ENCODE results near the gene NISCH.

Gene NISCH

GRCh38 chr3:52436500-52437149 lies 18.8 kb upstream of the NISCH start:
- no peak for DNase-seq

DNA sequence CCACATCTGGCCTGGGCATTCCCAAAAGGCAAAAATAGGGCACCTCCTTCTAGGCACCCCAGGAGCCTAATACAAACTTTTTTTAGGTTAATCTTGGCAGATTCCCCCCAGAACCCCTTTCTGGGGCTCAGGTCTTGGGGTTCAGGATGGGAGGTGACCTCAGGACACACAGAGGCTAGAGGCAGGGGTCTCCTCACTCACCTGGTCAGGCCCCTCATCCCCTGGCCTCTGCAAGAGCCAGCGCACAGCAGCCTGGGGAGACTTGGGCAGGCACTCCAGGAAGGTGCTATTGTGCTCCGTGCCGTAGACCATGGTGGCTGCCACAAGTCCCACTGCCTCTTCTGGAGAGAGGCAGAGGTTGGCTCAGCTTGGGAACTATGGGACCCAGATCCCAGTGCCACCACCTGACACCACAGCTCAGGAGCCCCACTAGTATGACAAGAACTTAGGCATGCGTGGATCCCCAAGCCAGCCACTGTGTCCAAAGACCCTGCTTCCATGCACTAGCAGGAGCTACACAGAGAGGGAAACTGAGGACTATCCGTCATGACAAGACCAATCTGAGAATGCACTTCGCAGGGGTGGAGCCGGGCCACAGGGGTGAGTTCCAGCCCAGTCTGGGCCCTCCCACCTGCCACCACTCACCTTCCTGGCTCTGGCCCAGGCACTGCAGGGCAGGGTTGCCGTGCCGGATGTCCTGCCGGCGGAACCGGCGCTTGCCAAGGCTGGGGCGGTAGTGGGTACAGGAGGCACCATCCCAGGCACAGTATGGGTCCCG lies 17.9 kb upstream of the NISCH start:
- no peak for DNase-seq

DNA sequence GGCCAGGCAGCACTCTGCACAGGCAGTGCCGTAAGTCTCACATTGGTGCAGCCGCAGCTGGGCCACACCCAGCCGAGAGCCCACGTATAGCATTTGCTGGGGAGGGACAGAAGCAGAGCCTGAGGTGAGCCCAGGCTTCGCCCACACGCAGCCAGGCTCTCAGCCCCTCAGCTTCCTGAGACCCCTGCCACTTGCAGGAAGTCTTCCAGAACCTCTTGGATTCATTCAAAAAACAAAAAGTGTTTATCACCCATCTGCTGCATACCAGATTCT lies 17.4 kb upstream of the NISCH start:
- DNase-seq: no peak

- no peak for DNase-seq
Measured at GRCh38 chr3:52438579-52439425, 16.6 kb upstream of the NISCH start.

DNA sequence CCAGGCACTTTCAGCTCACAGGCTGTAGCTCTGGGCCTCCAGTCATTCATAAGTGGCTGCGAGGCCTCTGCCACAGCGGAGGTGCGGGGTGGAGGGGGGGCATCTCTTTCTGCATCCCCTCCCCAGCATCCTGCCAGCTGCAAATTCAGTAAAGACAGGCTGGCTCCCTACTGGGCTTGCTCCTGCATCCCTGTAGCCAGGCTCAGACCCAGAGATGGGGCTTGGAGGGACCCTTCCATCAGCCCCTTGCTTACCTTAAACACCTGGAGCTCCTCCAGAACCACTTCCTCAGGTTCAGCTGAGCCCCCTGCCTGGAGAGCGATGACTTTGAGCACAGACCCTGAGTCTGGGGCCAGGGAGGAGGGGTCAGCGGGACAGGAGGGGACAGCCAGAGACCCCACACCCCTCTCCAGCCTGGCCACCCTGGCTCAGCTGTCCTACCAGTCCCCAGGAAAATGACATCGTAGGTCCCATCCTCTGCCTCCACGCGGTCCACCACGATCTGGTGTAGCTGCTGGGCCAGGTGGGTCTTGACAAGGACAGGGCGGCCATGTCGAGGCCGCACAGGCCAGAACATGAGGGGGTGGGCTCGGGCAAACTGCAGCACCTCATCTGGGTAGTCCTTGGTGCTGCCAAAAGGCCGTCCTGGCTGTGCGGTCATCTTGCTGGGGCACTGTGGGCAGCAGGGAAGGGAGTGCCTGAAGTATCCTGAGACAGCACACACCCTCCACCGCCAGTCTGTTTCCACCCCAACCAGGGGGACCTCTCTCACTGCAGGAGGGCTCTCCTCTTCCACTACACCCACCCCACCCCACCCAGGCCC lies 15.8 kb upstream of the NISCH start:
- no peak for DNase-seq

- DNase-seq: no peak
Measured at GRCh38 chr3:52440249-52440551, 15.2 kb upstream of the NISCH start.

GRCh38 chr3:52440671-52441070 lies 14.7 kb upstream of the NISCH start:
- no peak for DNase-seq

DNA sequence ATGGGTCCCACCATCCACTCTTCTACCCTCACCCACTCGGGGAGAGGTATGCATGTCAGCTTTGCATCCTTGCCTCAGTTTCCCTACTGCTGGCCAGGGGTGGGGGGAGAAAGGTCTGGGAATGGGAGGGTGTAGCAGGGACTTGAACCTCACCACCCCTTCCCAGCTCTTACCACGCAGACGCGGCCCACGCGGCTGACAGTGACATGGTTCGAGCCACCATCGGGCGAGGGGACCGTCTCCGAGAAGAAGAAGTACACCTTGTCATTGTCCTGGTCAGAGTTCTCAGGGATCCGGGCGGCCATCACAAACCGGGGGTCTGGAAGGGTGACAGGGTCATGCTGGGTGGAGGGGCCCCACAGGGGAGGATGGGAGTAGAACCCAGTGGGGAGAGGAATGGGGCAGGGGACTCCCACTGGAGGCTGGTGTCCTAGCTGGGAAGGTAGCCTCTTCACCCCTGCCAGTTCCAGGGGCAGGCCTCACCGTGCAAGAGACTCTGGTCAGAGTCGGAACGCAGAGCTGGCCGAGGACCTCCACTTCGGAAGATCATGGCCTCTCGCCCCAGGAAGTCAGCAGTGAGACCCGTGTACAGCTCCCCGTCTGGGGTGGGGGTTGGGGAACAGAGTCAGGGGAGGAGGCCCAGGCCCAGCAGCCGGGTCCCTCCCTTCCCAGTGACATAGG lies 14.2 kb upstream of the NISCH start:
- DNase-seq: no peak

DNA sequence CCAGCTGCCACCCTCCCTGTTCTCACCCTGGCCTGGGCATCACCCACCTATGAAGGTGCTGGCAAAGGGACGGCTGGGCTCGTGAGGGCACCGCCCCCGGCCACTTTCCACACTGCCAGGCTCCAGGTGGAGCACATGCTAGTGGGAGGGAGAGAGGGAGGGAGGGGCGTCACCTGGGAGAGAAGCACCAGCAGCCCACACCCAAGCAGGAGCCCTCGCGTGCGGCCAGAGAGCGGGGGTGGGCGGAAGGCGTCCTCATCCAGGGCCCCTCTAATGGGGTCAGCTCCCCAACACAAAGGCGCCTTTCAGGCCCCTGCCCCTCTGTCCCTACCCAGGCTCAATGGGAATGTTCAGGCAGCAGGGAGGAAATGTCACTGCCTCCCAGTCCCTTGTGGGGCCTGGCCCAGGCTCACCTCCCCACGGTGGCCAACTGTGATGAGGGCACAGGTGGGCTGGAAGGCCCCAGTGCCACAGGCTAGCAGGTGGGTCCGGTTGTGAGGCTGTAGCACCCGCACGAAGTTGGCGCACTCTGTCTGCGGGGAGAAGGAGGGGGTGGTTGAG lies 13.6 kb upstream of the NISCH start:
- no peak for DNase-seq

DNA sequence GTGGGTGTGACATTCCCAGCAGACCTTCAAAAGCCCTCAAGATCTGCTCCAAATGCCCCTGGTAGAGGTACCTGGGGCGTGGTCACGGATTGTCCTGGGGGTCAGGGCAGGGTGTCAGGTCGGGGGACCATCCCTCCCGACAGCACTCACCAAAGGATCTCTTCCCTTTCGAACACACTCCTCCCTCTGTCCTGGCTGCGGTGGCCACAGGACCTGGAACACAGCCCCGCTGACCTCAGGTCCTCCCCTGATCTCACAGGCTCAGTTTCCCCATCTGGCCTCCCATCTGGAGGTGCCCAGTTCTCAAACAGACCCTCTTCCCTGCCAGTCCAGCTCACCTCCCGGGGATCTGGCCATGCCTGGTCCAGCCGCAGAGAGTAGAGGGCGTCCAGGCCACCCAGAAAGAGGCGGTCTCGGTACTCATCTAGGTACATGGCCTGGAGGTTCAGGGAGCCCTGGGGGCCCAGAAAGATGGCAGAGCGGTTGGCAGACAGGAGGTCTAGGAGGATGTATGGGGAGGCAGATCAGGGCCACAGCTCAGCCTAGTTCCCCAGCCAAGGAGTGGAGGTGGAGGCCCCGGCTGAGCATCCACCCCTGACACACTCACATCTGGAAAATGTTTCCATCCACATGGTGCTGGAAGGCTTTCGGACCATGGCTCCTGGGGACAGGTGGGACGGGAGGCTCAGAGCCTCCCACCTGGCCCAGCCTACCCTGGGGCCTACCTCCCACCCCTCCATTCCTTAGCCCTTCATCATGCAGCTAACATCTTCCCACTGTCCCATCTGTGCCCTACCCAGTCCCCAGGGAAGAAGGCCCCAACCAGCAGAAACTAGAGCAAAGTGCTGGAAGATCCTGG lies 12.8 kb upstream of the NISCH start:
- no peak for DNase-seq

DNA sequence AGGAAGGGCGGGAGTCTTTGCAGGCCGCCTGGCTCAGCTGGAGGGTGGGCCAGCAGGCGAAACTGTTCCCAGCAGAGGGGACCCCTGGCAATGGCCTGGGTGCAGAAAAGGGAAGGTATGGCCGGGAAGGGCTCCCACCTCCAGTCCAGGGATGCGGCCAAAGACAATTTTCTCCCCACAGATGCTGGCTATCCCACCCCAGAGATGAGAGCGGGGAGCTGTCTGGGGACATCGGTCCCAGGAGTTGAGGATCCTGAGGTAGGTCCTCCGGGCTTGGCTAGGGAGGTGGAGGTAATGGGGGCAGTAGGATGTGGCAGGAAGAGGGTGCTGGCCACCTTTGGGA lies 12.2 kb upstream of the NISCH start:
- no peak for DNase-seq

DNA sequence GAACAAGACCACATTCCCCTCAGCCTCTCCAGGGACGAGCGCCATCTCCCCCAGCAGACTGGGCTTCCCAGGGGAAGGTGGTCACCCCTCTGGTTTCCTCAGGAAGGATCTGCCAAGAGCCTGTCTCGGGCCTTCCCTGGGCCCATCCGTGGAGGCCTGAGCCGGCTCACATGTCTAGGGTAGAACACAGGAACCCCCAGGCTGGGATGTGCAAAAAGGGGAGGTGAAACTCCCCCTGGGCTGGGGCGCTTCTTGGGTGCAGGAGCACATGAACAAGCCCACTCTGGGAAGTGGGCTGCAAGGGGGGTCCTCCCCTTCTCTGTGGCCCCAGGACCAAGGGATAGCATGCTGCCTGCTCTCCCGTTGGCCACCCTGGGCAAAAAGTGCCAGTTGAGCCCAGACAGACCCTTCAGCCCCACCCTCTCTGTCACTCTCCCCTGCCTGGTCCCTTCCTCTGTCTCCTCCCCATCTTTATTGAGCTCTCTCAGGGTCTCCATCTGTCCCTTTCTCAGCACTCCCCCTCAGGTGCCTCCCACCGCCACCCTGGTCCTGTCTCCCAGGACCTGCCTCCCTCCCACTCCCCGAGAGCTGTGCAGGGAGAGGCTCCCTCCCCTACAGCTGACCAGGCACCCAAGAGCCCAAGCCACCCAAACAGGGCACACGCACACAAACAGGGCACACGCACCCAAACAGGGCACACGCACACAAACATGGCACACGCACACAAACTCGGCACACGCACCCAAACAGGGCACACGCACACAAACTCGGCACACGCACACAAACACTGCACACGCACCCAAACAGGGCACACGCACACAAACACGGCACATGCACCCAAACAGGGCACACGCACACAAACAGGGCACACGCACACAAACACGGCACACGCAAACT lies 11.4 kb upstream of the NISCH start:
- no peak for DNase-seq

DNA sequence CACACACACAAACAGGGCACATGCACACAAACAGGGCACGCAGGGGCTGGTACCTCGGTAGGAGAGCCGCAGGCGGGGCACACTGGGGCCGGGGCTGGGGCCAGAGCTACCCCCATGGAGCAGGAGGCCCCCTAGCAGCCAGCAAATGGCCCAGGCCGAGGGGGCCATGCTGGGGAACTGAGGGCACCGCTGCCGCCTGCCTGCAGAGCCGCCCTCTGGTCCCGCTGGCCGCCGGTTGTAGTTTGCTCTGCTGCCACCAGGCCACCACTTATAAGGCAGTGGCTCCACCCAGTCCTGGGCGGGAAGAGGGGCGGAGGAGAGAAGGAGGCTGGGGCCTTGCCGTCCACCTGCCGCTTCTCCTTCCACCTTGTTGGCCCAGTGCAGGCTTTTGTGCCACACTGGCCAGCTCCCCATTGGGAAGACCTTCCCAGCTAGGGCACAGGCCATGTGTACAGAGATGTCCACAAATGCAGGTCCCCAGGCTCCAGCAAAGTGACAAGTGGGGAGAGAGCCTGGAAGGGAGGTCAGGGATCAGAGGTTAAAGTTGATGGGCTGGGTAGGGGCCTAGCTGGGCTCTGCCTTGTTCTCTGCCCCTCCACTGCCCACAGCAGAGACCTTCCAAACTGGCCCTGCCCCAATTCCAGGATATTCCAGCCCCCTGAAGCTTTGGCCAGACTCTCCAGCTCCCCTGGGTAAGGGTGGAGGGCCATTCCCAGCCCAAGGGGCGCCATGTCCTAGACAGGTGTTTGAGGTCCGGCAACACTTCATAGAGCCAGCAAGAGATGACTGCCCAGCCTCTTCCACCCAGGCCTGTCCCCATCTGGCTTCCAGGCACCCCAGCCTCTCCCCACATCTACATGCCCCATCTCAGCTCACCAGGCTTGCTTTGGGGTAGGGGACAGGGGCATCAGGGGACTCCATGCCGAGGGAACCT lies 10.3 kb upstream of the NISCH start, which contains the start of gene SEMA3G:
SEMA3G (minus strand) TSS at position 244 of the 934 bp plus-strand sequence; CDS start at position 168, 76 bp downstream.
- no peak for DNase-seq

DNA sequence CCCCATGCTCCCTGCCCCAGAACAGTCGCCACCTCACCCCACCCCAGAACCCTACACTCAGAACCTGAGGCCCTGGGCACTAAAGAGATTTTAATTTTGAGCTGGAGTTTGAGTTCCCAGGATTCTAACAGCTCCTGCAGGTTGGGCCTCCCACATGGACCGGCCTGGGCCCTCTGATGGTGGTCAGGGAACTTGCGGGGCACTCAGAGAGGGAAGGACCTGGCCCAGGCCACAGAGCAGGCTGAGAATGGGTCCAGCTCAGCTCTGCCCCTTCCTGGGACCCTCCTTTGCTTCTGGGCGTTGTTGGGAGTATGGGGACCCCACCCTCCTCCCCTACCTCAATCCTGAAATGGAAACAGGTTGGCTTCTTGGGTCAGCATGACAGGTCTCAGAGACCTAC lies 9.4 kb upstream of the NISCH start:
- no peak for DNase-seq

- no peak for DNase-seq
Measured at GRCh38 chr3:52446631-52447511, 8.5 kb upstream of the NISCH start.

DNA sequence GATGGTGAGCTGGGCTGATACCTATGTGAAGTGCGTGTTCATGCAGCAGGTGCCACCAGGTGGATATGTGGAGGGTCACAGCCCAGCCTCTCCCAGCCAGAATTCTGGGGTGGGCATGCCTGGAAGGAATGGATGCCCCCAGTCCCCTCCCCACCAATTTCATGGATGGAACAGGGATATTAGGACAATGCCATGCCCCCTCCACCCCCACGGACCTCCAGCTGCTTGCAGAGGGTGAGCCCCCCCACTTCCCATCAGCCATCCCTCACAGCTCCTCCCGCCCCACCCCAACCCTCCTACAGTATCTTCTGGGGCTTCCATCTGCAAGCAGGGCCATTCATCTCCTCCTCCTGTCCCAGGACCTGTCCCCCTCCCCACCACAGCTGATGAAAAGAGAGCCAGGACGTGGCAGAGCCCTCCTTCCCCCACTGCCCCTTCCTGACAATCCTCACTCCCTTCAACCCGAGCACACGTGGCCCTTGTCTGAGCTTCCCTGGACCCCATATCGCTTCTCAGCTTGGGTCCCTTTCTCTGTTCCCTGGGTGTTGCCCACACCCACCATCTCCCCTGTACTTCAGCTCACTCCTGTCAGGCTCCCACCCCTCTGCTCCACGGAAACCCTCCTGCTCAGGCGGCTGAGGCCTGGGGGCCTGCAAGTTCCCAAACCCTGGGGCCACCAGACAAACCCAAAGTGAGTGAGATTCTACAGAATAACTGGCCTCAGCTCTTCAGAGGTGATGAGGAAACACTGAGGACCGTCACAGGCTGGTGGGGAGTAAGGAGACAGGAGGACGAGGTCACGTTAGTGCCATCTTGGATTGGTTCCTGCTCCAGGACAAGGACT lies 7.7 kb upstream of the NISCH start:
- no peak for DNase-seq
